H1 (cell line): Measurements from ENCODE around the gene PRKG2. TPM values are rescaled to one million over a fixed set of nuclear protein-coding genes. Genes with fewer than 3 reads are reported as not detected.

Source experiments
- CTCF ChIA-PET: fragments of 300-600 bp; sonication (Branson Sonifier 250); formaldehyde crosslinking; loops from one replicate; lab custom pipeline; 2021; ENCODE audit not compliant: partially characterized antibody; lab: Charles Lee
- POLR2A ChIA-PET: fragments of 300-600 bp; sonication (Branson Sonifier 250); formaldehyde crosslinking; loops from one replicate; lab custom pipeline; 2021; ENCODE audit warnings: inconsistent platforms; ENCODE audit not compliant: partially characterized antibody; lab: Charles Lee
- DNase-seq, 2 experiments: peaks; one replicate each; pipeline versions ENCODE4 v3.0.0 to v3.0.0-alpha.2; 2010 to 2022; ENCODE audit warnings: low spot score in 2 of 2, low read depth in 1 of 2, mixed read lengths in 1 of 2
- FAIRE-seq: peaks from 2 replicates; lab custom pipeline; 2011; peaks lifted over from hg19 to GRCh38; lab: Jason Lieb, UNC
- H2AFZ ChIP-seq: 2 replicates; pipeline ENCODE4 v1.8.1; 2012; ENCODE audit warnings: low read length, inconsistent platforms
- H2AK5ac ChIP-seq: 2 replicates; pipeline ENCODE4 v1.6.1; 2013; ENCODE audit warnings: low read depth, low read length
- H2BK120ac ChIP-seq: replicated peaks from 2 replicates; pipeline ENCODE3; 2013; ENCODE audit warnings: low read depth, low read length, inconsistent platforms
- H2BK12ac ChIP-seq: 2 replicates; pipeline ENCODE4 v1.6.1; 2013; ENCODE audit warnings: low read depth, low read length
- H2BK15ac ChIP-seq: 2 replicates; pipeline ENCODE4 v1.6.1; 2013; ENCODE audit warnings: low read length
- H2BK20ac ChIP-seq: 2 replicates; pipeline ENCODE4 v1.6.1; 2013; ENCODE audit warnings: low read length
- H2BK5ac ChIP-seq: 2 replicates; pipeline ENCODE4 v1.6.1; 2013; ENCODE audit warnings: low read depth, low read length
- H3K14ac ChIP-seq: 2 replicates; pipeline ENCODE4 v1.6.1; 2013; ENCODE audit warnings: inconsistent platforms; ENCODE audit not compliant: insufficient read length
- H3K18ac ChIP-seq: 2 replicates; pipeline ENCODE4 v1.6.1; 2013; ENCODE audit warnings: low read length; ENCODE audit errors: extremely low read depth
- H3K23ac ChIP-seq: 2 replicates; pipeline ENCODE4 v1.6.1; 2013; ENCODE audit warnings: inconsistent platforms; ENCODE audit not compliant: insufficient read length
- H3K23me2 ChIP-seq: 2 replicates; pipeline ENCODE4 v1.6.1; 2013; ENCODE audit warnings: low read depth, low read length
- H3K27ac ChIP-seq: 2 replicates; pipeline ENCODE4 v1.6.1; 2011; ENCODE audit warnings: low read depth, low read length, inconsistent platforms
- H3K27me3 ChIP-seq, 4 experiments: replicated peaks in 1 of 4; 1 replicate in 1 of 4; 2 replicates in 3 of 4; pipeline versions ENCODE4 v1.6.1 to v1.8.1; 2011 to 2013; ENCODE audit warnings: low read length in 3 of 4, mild to moderate bottlenecking in 3 of 4, inconsistent platforms in 2 of 4, mixed read lengths in 2 of 4, moderate library complexity in 1 of 4; ENCODE audit not compliant: control insufficient read depth in 3 of 4, insufficient read depth in 3 of 4; ENCODE audit errors: extremely low read depth in 1 of 4
- H3K36me3 ChIP-seq, 4 experiments: 2 replicates each; pipeline versions ENCODE4 v1.6.1 to v1.8.1; 2011 to 2013; ENCODE audit warnings: mild to moderate bottlenecking in 4 of 4, low read length in 3 of 4, moderate library complexity in 2 of 4, control low read depth in 1 of 4, inconsistent platforms in 1 of 4; ENCODE audit not compliant: insufficient read depth in 4 of 4, control insufficient read depth in 2 of 4
- H3K4ac ChIP-seq: replicated peaks from 2 replicates; pipeline ENCODE3; 2013; ENCODE audit warnings: low read length, low read depth, mixed read lengths, inconsistent platforms; ENCODE audit not compliant: insufficient read length
- H3K4me1 ChIP-seq, 4 experiments: replicated peaks in 1 of 4; 1 replicate in 1 of 4; 2 replicates in 3 of 4; pipeline versions ENCODE4 v1.6.1 to v1.8.1; 2011 to 2013; ENCODE audit warnings: low read length in 3 of 4, inconsistent platforms in 2 of 4, mixed read lengths in 1 of 4; ENCODE audit not compliant: insufficient read depth in 4 of 4, control insufficient read depth in 3 of 4
- H3K4me2 ChIP-seq, 2 experiments: 2 replicates each; pipeline versions ENCODE4 v1.6.1 to v1.8.1; 2011 to 2013; ENCODE audit warnings: low read depth in 2 of 2, low read length in 2 of 2, control low read depth in 1 of 2, inconsistent platforms in 1 of 2, mild to moderate bottlenecking in 1 of 2; ENCODE audit not compliant: insufficient read depth in 1 of 2
- H3K4me3 ChIP-seq, 4 experiments: fragments of 200-600, 300-600 bp in 1 of 4; sonication (generic), shearing (Covaris generic), sonication (Bioruptor Twin) in 1 of 4; 2 replicates each; pipeline versions ENCODE4 v1.5.1 to v1.8.1; 2011 to 2016; ENCODE audit warnings: low read length in 4 of 4, low read depth in 3 of 4, control low read depth in 2 of 4, inconsistent platforms in 2 of 4, mild to moderate bottlenecking in 2 of 4, mixed read lengths in 1 of 4, moderate library complexity in 1 of 4; ENCODE audit not compliant: insufficient read depth in 2 of 4; ENCODE audit errors: extremely low read depth in 1 of 4
- H3K56ac ChIP-seq: replicated peaks from 2 replicates; pipeline ENCODE3; 2013; ENCODE audit warnings: low read depth, mild to moderate bottlenecking, mixed read lengths, low read length, inconsistent platforms; ENCODE audit not compliant: insufficient read length
- H3K79me1 ChIP-seq: 2 replicates; pipeline ENCODE4 v1.6.1; 2013; ENCODE audit warnings: low read depth, low read length, control low read depth
- H3K79me2 ChIP-seq, 2 experiments: 2 replicates each; pipeline versions ENCODE4 v1.6.1 to v1.8.1; 2012 to 2013; ENCODE audit warnings: low read length in 2 of 2, mild to moderate bottlenecking in 2 of 2, inconsistent platforms in 1 of 2; ENCODE audit not compliant: insufficient read depth in 2 of 2, control insufficient read depth in 1 of 2
- H3K9ac ChIP-seq, 4 experiments: replicated peaks in 1 of 4; 1 replicate in 1 of 4; 2 replicates in 3 of 4; pipeline versions ENCODE4 v1.6.1 to v1.8.1; 2011 to 2013; ENCODE audit warnings: low read depth in 3 of 4, low read length in 3 of 4, control low read depth in 2 of 4, mild to moderate bottlenecking in 2 of 4, moderate library complexity in 2 of 4, inconsistent platforms in 1 of 4; ENCODE audit errors: extremely low read depth in 1 of 4
- H3K9me3 ChIP-seq, 2 experiments: 2 replicates each; pipeline versions ENCODE4 v1.6.1 to v1.8.1; 2012 to 2013; ENCODE audit warnings: mild to moderate bottlenecking in 2 of 2, moderate library complexity in 2 of 2, control low read depth in 1 of 2, inconsistent platforms in 1 of 2, low read depth in 1 of 2, low read length in 1 of 2, mixed read lengths in 1 of 2; ENCODE audit not compliant: insufficient read depth in 2 of 2
- H4K20me1 ChIP-seq, 2 experiments: replicated peaks in 1 of 2; 2 replicates each; pipeline versions ENCODE3 to v1.8.1; 2011 to 2013; ENCODE audit warnings: inconsistent platforms in 2 of 2, low read length in 2 of 2, mild to moderate bottlenecking in 1 of 2; ENCODE audit not compliant: insufficient read depth in 2 of 2, control insufficient read depth in 1 of 2
- H4K5ac ChIP-seq: 2 replicates; pipeline ENCODE4 v1.6.1; 2013; ENCODE audit warnings: low read length, low read depth, mixed read lengths, inconsistent platforms; ENCODE audit not compliant: insufficient read length
- H4K8ac ChIP-seq: 2 replicates; pipeline ENCODE4 v1.8.0; 2013; ENCODE audit warnings: mild to moderate bottlenecking, moderate library complexity, low read length, inconsistent platforms; ENCODE audit not compliant: insufficient read depth; ENCODE audit errors: extremely low read depth
- H4K91ac ChIP-seq: replicated peaks from 2 replicates; pipeline ENCODE3; 2013; ENCODE audit warnings: low read length, mixed read lengths, inconsistent platforms; ENCODE audit not compliant: insufficient read length
- BRCA1 ChIP-seq: IDR thresholded peaks from 2 replicates; pipeline ENCODE4 v1.6.1; 2012; ENCODE audit warnings: low read depth, low read length, improper control_type of control experiment
- CBX8 ChIP-seq: fragments of 300-800, 300-1000 bp; sonication (generic); IDR thresholded peaks from 2 replicates; pipeline ENCODE4 v1.7.1; 2016; ENCODE audit warnings: low read depth, low read length, borderline replicate concordance
- GTF2F1 ChIP-seq: IDR thresholded peaks from 2 replicates; pipeline ENCODE4 v1.6.1; 2012; ENCODE audit warnings: low read depth, low read length, improper control_type of control experiment, borderline replicate concordance
- MAX ChIP-seq: IDR thresholded peaks from 2 replicates; pipeline ENCODE4 v1.6.1; 2012; ENCODE audit warnings: inconsistent platforms
- NANOG ChIP-seq: IDR thresholded peaks from 2 replicates; pipeline ENCODE4 v1.6.1; 2011; ENCODE audit warnings: low read length, low read depth, mild to moderate bottlenecking, inconsistent platforms; ENCODE audit not compliant: insufficient read depth, poor library complexity, severe bottlenecking
- POLR2AphosphoS5 ChIP-seq: IDR thresholded peaks from 2 replicates; pipeline ENCODE4 v1.6.1; 2011; ENCODE audit warnings: low read depth, low read length
- SIX5 ChIP-seq: IDR thresholded peaks from 2 replicates; pipeline ENCODE4 v1.6.1; 2011; ENCODE audit warnings: mild to moderate bottlenecking, low read depth, low read length
- TAF1 ChIP-seq: IDR thresholded peaks from 2 replicates; pipeline ENCODE4 v1.6.1; 2011; ENCODE audit warnings: mild to moderate bottlenecking, low read depth, low read length
- USF2 ChIP-seq: IDR thresholded peaks from 2 replicates; pipeline ENCODE4 v1.6.1; 2011; ENCODE audit warnings: low read length, improper control_type of control experiment
- ZNF274 ChIP-seq: IDR thresholded peaks from 2 replicates; pipeline ENCODE4 v1.7.0; 2012; ENCODE audit warnings: low read length, borderline replicate concordance; ENCODE audit errors: extremely low read depth
- WGBS, 2 experiments: shearing (Covaris generic) in 1 of 2; methylation state at CpG; one replicate each; pipeline versions ENCODE4 v1.1.6 to v1.1.7; 2013 to 2015; ENCODE audit warnings: low lambda C conversion rate in 2 of 2, mixed read lengths in 2 of 2, inconsistent platforms in 1 of 2, low coverage in 1 of 2, missing lambda C conversion rate in 1 of 2; ENCODE audit not compliant: insufficient replicate concordance in 2 of 2, insufficient coverage in 1 of 2, insufficient read length in 1 of 2; ENCODE audit errors: extremely low coverage in 1 of 2, missing lambda C conversion rate in 1 of 2; 5-methylcytosine and 5-hydroxymethylcytosine counted together
- polyA plus RNA-seq, 7 experiments: library from polyadenylated mRNA; depleted of rRNA in 3 of 7; stranded (reverse) in 5 of 7; unstranded in 2 of 7; fragments of >200 nt in 5 of 7; fragments of 200-250 nt in 2 of 7; gene quantifications; 1 replicate in 5 of 7; 2 replicates in 1 of 7; 4 replicates in 1 of 7; pipeline versions ENCODE4 v1.2.1 to v1.2.3, GENCODE V29; 2011 to 2013; ENCODE audit warnings: missing spikeins in 2 of 7, mixed read lengths in 2 of 7
- total RNA-seq: library from RNA; stranded (reverse); fragmentation: NEBNext Ultra II Directional; extraction: Animal tissue kit (Norgen Biotek cat#: 25700); gene quantifications from 2 replicates; pipeline ENCODE4 v1.2.1, GENCODE V29; 2021

The PRKG2 gene
- total and polyA plus RNA-seq, 2 of the 8 experiments (the other 6 are each of a cell fraction or from before 2014, with no cell fraction given), result 0.45 to 1.2 TPM

GRCh38 chr4:81106150-81106549 lies 108.9 kb downstream of the PRKG2 start:
- no peak overlapping the region for H2BK5ac ChIP-seq
- no peak for TF ChIP-seq MAX
- TF ChIP-seq NANOG, result no peak
- no peak for TF ChIP-seq USF2
- TF ChIP-seq SIX5, result no peak
- no peak for TF ChIP-seq POLR2AphosphoS5
- TF ChIP-seq GTF2F1, result no peak
- TF ChIP-seq TAF1, result no peak
- TF ChIP-seq ZNF274, result no peak
- TF ChIP-seq BRCA1, result no peak
- TF ChIP-seq CBX8, result no peak
- TF ChIP-seq, all 59 proteins: peak for 0
- Histone ChIP-seq H3K23ac (no peak overlapping the region), H3K4me2 (no peak overlapping the region), H4K20me1 (no peaks in the 10 kb centered on the region), H2BK120ac (no peak overlapping the region), H3K79me2 (no peaks in the 10 kb centered on the region), H4K91ac (no peak overlapping the region), H3K56ac (no peak overlapping the region), H2BK20ac (no peak overlapping the region), H3K4me3 (no peak overlapping the region), H3K4ac (no peak overlapping the region), H3K27ac (no peak overlapping the region), H4K8ac (no peak overlapping the region), H3K9me3 (no peaks in the 10 kb centered on the region), H2BK12ac (no peak overlapping the region), H3K4me1 (no peaks in the 10 kb centered on the region), H2BK15ac (no peak overlapping the region), H3K14ac (no peak overlapping the region), H3K79me1 (no peaks in the 10 kb centered on the region), H3K23me2 (no peaks in the 10 kb centered on the region), H3K18ac (no peak overlapping the region), H3K9ac (no peak overlapping the region), H2AFZ (no peak overlapping the region), H2AK5ac (no peak overlapping the region), H4K5ac (no peak overlapping the region), H3K36me3 (no peaks in the 10 kb centered on the region), H3K27me3 (no peaks in the 10 kb centered on the region)
- FAIRE-seq (no peak), DNase-seq (no peak)
- CTCF ChIA-PET, result no interaction called here
- WGBS, 2 experiments, result 87% methylated on average over 4 of the region's 4 CpGs; no CpG with 5 or more reads in 1 of the 2 experiments
- POLR2A ChIA-PET, result no interaction called here
